GM20000 (cell line): ENCODE data around the gene PRKG1.

Experiments used
- DNase-seq: peaks from one replicate; pipeline ENCODE4 v3.0.0; 2012; ENCODE audit warnings: low spot score
- CTCF ChIP-seq: IDR thresholded peaks from 2 replicates; pipeline ENCODE4 v1.5.1; 2012; ENCODE audit warnings: mild to moderate bottlenecking, control low read depth; ENCODE audit errors: extremely low read depth, missing control alignments

The PRKG1 gene

DNA sequence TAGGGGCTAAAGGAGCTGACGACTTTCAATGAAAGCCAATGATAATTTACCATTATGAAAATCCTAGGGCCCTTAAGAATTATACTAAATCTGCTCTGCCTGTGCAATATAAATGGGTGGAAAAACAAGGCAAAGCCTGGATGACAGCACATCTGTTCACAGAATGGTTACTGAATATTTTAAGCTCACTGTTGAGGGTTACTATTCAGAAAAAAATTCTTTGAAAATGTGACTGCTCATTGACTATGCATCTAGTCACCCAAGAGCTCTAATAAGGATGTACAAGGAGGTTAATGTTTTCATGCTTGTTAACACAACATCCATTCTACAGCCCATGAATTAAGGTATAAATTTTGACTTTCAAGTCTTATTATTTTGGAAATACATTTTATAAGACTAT lies 1248.6 kb downstream of the PRKG1 start:
- TF ChIP-seq CTCF, result no peak
- no peak for DNase-seq

GRCh38 chr10:52326382-52326781 lies 1252.1 kb downstream of the PRKG1 start:
- DNase-seq, result no peak
- TF ChIP-seq CTCF, result no peak

DNA sequence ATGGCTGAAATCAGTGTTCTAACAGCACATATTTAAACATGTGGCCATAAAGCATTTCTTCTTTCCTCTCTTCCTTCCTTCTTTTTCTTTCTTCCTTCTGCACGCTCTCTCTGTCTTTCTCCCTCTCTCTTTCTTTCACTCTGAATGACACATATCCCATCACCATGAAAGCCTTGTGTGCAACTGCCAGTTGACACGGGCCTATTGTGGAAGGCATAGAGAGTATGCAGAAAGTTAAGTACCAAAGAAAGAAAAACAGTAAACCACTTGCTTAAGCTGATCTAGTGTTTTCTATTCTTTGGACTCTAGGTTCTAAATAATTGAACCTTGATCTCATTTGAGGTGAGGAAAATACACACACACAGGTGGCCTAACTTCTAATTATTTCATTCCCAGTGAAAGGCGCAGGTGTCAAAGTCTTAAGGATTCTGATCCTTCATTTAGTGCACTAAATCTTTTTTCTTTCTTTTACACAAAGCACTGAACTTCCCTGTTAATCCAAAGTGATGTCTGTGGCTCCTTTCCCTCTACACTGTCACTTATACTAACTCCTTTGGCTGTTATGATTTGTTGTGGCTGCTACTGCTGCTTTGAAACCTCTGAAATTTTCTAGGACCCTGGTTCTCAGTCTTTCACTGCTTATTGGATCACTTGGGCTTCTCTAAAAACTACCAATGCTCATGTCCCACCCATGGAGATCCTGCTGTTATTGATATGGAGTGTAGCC lies 1257.5 kb downstream of the PRKG1 start:
- no peak for DNase-seq
- no peak for TF ChIP-seq CTCF

GRCh38 chr10:52332815-52333214 lies 1258.5 kb downstream of the PRKG1 start:
- no peak for TF ChIP-seq CTCF

GRCh38 chr10:52334595-52334994 lies 1260.3 kb downstream of the PRKG1 start:
- no peak for DNase-seq
- TF ChIP-seq CTCF, result no peak

More at GRCh38 chr10:52332815-52333214, 1258.5 kb downstream of the PRKG1 start:
- no peak for DNase-seq

DNA sequence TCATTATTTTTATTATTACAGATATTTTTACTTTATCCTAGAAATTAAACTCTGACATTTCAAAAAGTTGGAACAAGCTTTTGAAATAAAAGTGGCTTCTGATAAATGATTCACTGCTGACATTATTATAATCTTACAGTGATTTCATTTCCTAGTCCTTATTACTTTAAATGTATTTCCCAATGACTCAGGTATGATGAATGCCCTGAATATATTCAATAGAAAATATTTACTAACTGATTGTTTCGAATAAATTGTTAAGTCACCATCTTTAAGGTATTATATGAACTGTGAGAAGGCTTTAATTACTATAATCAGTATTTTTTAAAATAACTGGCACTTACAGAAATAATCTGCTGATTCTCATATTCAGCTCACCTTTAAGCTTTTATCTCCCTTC lies 1261.4 kb downstream of the PRKG1 start:
- TF ChIP-seq CTCF, result no peak
- no peak for DNase-seq

- no peak for DNase-seq
- TF ChIP-seq CTCF, result no peak
These were observed 1262.9 kb downstream of the PRKG1 start for GRCh38 chr10:52337225-52337624.
